HepG2 (cell line): ENCODE results near the gene IGFLR1. TPM values are rescaled to one million over a fixed set of nuclear protein-coding genes. Genes with fewer than 3 reads are reported as not detected.
A peak's percentile ranks its signal among the peaks of the same experiment; 100 is the strongest.

Experiments
- GABPB1 ChIP-seq: IDR thresholded peaks from 2 replicates; pipeline ENCODE4 v1.6.1; 2016; ENCODE audit warnings: mild to moderate bottlenecking, missing genetic modification reagents, moderate library complexity, missing compliant biosample characterization
- MAFG ChIP-seq: sonication (generic); formaldehyde crosslinking; IDR thresholded peaks from 2 replicates; pipeline ENCODE4 v1.5.1; 2020; ENCODE audit warnings: mild to moderate bottlenecking, missing genetic modification reagents
- MXD3 ChIP-seq: IDR thresholded peaks from 2 replicates; pipeline ENCODE4 v1.6.1; 2016; ENCODE audit warnings: mild to moderate bottlenecking, missing biosample characterization, missing genetic modification reagents
- NCOA5 ChIP-seq: sonication (generic); formaldehyde crosslinking; IDR thresholded peaks from 2 replicates; pipeline ENCODE4 v1.4.0; 2020; ENCODE audit warnings: missing genetic modification reagents
- NFYB ChIP-seq: sonication (generic); formaldehyde crosslinking; IDR thresholded peaks from 2 replicates; pipeline ENCODE4 v1.4.0; 2020; ENCODE audit warnings: missing genetic modification reagents
- NR2F6 ChIP-seq, 2 experiments: IDR thresholded peaks; 2 replicates each; pipeline ENCODE4 v1.6.1; 2016; ENCODE audit warnings: antibody characterized with exemption in 1 of 2, mild to moderate bottlenecking in 1 of 2
- PAWR ChIP-seq: sonication (generic); formaldehyde crosslinking; IDR thresholded peaks from 2 replicates; pipeline ENCODE4 v1.4.0; 2020; ENCODE audit warnings: missing genetic modification reagents, mild to moderate bottlenecking, borderline replicate concordance
- REPIN1 ChIP-seq: sonication (generic); formaldehyde crosslinking; IDR thresholded peaks from 2 replicates; pipeline ENCODE4 v1.8.0; 2022; ENCODE audit warnings: missing genetic modification reagents, low read depth, mild to moderate bottlenecking, borderline replicate concordance
- SOX6 ChIP-seq, 2 experiments: fragments of 450-650 bp in 1 of 2; sonication (generic) in 1 of 2; formaldehyde crosslinking in 1 of 2; IDR thresholded peaks; 2 replicates each; pipeline versions ENCODE4 v1.4.0 to v1.6.1; 2017 to 2020; ENCODE audit warnings: antibody characterized with exemption in 1 of 2, mild to moderate bottlenecking in 1 of 2, missing genetic modification reagents in 1 of 2
- TRIM24 ChIP-seq: sonication (generic); formaldehyde crosslinking; IDR thresholded peaks from 2 replicates; pipeline ENCODE4 v1.8.0; 2022; ENCODE audit warnings: mild to moderate bottlenecking, missing genetic modification reagents
- ZNF12 ChIP-seq: sonication (generic); formaldehyde crosslinking; IDR thresholded peaks from 2 replicates; pipeline ENCODE4 v1.5.0; 2020; ENCODE audit warnings: missing genetic modification reagents
- ZNF180 ChIP-seq: sonication (generic); formaldehyde crosslinking; IDR thresholded peaks from 2 replicates; pipeline ENCODE4 v1.4.0; 2020; ENCODE audit warnings: low read depth, missing genetic modification reagents, borderline replicate concordance
- ZNF746 ChIP-seq: sonication (generic); formaldehyde crosslinking; IDR thresholded peaks from 2 replicates; pipeline ENCODE4 v1.8.0; 2022; ENCODE audit warnings: mild to moderate bottlenecking, missing genetic modification reagents
- ZNF800 ChIP-seq: sonication (generic); formaldehyde crosslinking; IDR thresholded peaks from 2 replicates; pipeline ENCODE4 v1.4.0; 2020; ENCODE audit warnings: missing genetic modification reagents
- polyA plus RNA-seq, 8 experiments: library from polyadenylated mRNA; depleted of rRNA in 3 of 8; stranded (reverse) in 7 of 8; unstranded in 1 of 8; fragments of >200 nt; fragmentation: Illumina TruSeq in 4 of 8; extraction: Trizol in 4 of 8; gene quantifications; 2 replicates each; pipeline versions ENCODE4 v1.2.1 to v1.2.3, GENCODE V29; 2011 to 2016; ENCODE audit warnings: low read depth in 4 of 8, missing spikeins in 1 of 8, mixed read lengths in 1 of 8; ENCODE audit not compliant: insufficient read depth in 1 of 8
- total RNA-seq, 5 experiments: library from RNA; depleted of rRNA; stranded (reverse); fragments of >200 nt; fragmentation: Illumina TruSeq; extraction: Trizol; gene quantifications; 2 replicates each; pipeline ENCODE4 v1.2.3, GENCODE V29; 2016; ENCODE audit warnings: low read depth in 1 of 5
- TF ChIP-seq, protein P1 (sequence below): sonication (generic); formaldehyde crosslinking; IDR thresholded peaks from 2 replicates; pipeline ENCODE4 v1.9.0; 2021; ENCODE audit warnings: mild to moderate bottlenecking, missing genetic modification reagents
- TF ChIP-seq, protein P2 (sequence below): sonication (generic); formaldehyde crosslinking; IDR thresholded peaks from 2 replicates; pipeline ENCODE4 v1.5.0; 2020; ENCODE audit warnings: mild to moderate bottlenecking, missing genetic modification reagents

Gene IGFLR1
- total and polyA plus RNA-seq, 2 of the 13 experiments (the other 11 are each of a cell fraction or from before 2014, with no cell fraction given) = 5.4 to 8.9 TPM

DNA sequence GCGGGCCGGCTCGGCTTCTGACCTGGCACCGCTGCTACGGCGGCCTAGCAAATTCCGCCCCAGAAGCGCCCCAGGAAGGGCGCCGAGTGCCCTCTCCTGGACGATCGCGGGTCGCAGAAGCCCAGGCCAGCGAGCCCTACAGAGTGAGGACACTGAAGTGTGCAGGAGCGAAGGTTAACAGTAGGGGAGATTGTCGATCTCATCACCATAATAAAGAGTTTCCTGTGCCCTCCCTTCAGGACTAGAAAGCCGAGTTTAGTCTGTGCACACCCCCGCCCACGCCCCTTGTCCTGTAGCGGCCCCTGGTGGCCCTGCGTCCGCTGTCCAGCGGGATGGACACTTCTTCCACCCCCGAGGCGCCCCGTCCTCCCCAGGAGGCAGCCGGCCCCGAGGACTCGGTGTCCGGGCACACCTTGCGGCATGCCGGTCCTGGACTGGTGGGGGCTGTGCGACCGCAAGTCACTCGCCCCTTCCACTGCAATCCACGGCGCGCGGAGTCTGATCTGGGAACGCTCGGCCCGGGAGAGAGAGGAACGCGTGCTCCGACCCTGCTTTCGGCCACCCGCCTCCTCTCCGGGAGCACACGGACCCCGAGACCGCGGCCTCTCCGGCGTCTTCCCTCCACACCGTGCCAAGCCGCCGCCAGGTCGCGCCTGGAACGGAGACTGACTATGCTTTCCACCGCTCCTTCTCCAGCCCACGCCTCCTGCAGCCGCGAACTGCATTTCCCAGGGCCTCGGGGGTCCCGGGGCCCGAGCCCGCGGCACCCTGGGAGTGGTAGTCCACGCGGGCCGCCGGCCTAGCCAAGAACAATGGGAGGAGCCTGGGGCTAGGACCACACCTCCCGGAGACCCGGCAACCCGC, 25.2 kb downstream of the IGFLR1 start (continued):
- TF ChIP-seq MXD3 (CRISPR knock-in tag) = peak; percentile 55; the same call in 1 of the 2 replicates
- TF ChIP-seq PAWR (CRISPR knock-in tag) = 0 out of 2 replicates have a peak, but pooled peaks have one; percentile 55
- TF ChIP-seq, protein P1, sequence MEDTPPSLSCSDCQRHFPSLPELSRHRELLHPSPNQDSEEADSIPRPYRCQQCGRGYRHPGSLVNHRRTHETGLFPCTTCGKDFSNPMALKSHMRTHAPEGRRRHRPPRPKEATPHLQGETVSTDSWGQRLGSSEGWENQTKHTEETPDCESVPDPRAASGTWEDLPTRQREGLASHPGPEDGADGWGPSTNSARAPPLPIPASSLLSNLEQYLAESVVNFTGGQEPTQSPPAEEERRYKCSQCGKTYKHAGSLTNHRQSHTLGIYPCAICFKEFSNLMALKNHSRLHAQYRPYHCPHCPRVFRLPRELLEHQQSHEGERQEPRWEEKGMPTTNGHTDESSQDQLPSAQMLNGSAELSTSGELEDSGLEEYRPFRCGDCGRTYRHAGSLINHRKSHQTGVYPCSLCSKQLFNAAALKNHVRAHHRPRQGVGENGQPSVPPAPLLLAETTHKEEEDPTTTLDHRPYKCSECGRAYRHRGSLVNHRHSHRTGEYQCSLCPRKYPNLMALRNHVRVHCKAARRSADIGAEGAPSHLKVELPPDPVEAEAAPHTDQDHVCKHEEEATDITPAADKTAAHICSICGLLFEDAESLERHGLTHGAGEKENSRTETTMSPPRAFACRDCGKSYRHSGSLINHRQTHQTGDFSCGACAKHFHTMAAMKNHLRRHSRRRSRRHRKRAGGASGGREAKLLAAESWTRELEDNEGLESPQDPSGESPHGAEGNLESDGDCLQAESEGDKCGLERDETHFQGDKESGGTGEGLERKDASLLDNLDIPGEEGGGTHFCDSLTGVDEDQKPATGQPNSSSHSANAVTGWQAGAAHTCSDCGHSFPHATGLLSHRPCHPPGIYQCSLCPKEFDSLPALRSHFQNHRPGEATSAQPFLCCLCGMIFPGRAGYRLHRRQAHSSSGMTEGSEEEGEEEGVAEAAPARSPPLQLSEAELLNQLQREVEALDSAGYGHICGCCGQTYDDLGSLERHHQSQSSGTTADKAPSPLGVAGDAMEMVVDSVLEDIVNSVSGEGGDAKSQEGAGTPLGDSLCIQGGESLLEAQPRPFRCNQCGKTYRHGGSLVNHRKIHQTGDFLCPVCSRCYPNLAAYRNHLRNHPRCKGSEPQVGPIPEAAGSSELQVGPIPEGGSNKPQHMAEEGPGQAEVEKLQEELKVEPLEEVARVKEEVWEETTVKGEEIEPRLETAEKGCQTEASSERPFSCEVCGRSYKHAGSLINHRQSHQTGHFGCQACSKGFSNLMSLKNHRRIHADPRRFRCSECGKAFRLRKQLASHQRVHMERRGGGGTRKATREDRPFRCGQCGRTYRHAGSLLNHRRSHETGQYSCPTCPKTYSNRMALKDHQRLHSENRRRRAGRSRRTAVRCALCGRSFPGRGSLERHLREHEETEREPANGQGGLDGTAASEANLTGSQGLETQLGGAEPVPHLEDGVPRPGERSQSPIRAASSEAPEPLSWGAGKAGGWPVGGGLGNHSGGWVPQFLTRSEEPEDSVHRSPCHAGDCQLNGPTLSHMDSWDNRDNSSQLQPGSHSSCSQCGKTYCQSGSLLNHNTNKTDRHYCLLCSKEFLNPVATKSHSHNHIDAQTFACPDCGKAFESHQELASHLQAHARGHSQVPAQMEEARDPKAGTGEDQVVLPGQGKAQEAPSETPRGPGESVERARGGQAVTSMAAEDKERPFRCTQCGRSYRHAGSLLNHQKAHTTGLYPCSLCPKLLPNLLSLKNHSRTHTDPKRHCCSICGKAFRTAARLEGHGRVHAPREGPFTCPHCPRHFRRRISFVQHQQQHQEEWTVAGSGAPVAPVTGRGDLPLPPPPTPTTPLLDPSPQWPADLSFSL = no peak
- TF ChIP-seq MAFG (CRISPR knock-in tag) = no peak
- no peak for TF ChIP-seq NCOA5 (CRISPR knock-in tag)
- peak; percentile 12; the same call in 1 of the 2 replicates for TF ChIP-seq ZNF800 (CRISPR knock-in tag)
- 0 out of 2 replicates have a peak, but pooled peaks have one; percentile 31 for TF ChIP-seq NFYB (CRISPR knock-in tag)
- TF ChIP-seq GABPB1 (CRISPR knock-in tag) = peak; percentile 94
- TF ChIP-seq SOX6 (IDR thresholded peaks at IDR 0.05) = no peak
- peak; percentile 58 for TF ChIP-seq SOX6 (CRISPR knock-in tag; IDR thresholded peaks at IDR 0.05)
- no peak for TF ChIP-seq TRIM24 (CRISPR knock-in tag)
- peak; percentile 31; the same call in 1 of the 2 replicates for TF ChIP-seq NR2F6 (IDR thresholded peaks at IDR 0.05)
- TF ChIP-seq NR2F6 (CRISPR knock-in tag; IDR thresholded peaks at IDR 0.05) = peak; percentile 27; the same call in 1 of the 2 replicates
- TF ChIP-seq ZNF746 = 0 out of 2 replicates have a peak, but pooled peaks have one; percentile 21
- peak; percentile 24; the same call in 1 of the 2 replicates for TF ChIP-seq ZNF180
- TF ChIP-seq ZNF12 = peak; percentile 14; the same call in 1 of the 2 replicates
- peak; percentile 51; the same call in 1 of the 2 replicates for TF ChIP-seq REPIN1 (CRISPR knock-in tag)
- TF ChIP-seq, protein P2, sequence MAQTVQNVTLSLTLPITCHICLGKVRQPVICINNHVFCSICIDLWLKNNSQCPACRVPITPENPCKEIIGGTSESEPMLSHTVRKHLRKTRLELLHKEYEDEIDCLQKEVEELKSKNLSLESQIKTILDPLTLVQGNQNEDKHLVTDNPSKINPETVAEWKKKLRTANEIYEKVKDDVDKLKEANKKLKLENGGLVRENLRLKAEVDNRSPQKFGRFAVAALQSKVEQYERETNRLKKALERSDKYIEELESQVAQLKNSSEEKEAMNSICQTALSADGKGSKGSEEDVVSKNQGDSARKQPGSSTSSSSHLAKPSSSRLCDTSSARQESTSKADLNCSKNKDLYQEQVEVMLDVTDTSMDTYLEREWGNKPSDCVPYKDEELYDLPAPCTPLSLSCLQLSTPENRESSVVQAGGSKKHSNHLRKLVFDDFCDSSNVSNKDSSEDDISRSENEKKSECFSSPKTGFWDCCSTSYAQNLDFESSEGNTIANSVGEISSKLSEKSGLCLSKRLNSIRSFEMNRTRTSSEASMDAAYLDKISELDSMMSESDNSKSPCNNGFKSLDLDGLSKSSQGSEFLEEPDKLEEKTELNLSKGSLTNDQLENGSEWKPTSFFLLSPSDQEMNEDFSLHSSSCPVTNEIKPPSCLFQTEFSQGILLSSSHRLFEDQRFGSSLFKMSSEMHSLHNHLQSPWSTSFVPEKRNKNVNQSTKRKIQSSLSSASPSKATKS = peak; percentile 70; the same call in 1 of the 2 replicates
